ENCODE measurements around the gene ILKAP. TPM values are rescaled to one million over a fixed set of nuclear protein-coding genes. Genes with fewer than 3 reads are reported as not detected.

Gene ILKAP
- total and polyA plus RNA-seq, 2 experiments from 2014 or later, result 25.9 to 37.5 TPM

DNA sequence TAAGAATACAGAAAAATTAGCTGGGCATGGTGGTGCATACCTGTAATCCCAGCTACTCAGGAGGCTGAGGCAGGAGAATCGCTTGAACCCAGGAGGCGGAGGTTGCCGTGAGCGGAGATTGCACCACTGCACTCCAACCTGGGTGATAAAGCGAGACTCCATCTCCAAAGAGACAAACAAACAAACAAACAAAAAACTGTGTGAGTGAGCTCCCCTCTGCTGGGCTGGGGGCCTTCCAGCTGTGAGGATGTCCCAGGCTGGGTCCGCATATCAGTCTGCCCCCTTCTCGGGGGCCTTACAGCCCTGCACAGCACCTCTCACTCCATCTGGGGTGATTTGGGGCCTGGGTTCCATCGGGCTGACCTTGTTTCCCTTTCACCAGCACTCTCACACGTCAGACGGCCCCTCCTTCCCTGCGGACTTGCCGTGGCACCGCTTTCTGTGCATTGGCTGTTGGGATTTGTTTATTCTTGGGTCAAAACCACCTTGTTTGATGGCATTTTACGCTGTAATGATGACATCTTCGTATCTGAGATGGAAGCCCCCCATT, 67.8 kb downstream of the ILKAP start:
- H3K27me3 ChIP-seq, result no peaks in the 10 kb centered on the region
- TF ChIP-seq EZH2phosphoT487 (IDR thresholded peaks at IDR 0.05; ENCODE audit: low read depth, severe bottlenecking, unreplicated experiment) (no peak), EZH2 (IDR thresholded peaks at IDR 0.05; ENCODE audit: borderline replicate concordance) (no peak), CTCF (IDR thresholded peaks at IDR 0.05; ENCODE audit: poor library complexity) (no peak)
- H3K27ac ChIP-seq, result no peak overlapping the region
- no peak overlapping the region for H3K4me2 ChIP-seq
- no peaks in the 10 kb centered on the region for H3K9me2 ChIP-seq (replicated peaks; ENCODE audit: insufficient read depth)
- H3K4me1 ChIP-seq (ENCODE audit: insufficient read depth), result peaks cover 4% of the 10 kb centered on the region
- H3K9me3 ChIP-seq (ENCODE audit: low read depth), result no peaks in the 10 kb centered on the region
- H2AFZ ChIP-seq, result no peak overlapping the region
- no peaks in the 10 kb centered on the region for H4K20me1 ChIP-seq (ENCODE audit: insufficient read depth, poor library complexity, severe bottlenecking)
- H3K79me2 ChIP-seq, result no peaks in the 10 kb centered on the region
- DNase-seq (ENCODE audit: low spot score), result no peak
- H3K4me3 ChIP-seq, result no peak overlapping the region
- 84% methylated on average over 15 of the region's 15 CpGs for WGBS (ENCODE audit: low lambda C conversion rate, missing lambda C conversion rate)
- H3K36me3 ChIP-seq (replicated peaks; ENCODE audit: insufficient read depth, low read depth), result no peaks in the 10 kb centered on the region

- WGBS (ENCODE audit: low lambda C conversion rate, missing lambda C conversion rate), result 86% methylated on average over 11 of the region's 11 CpGs
Observed at GRCh38 chr2:238134393-238134785, 69.1 kb downstream of the ILKAP start.

DNA sequence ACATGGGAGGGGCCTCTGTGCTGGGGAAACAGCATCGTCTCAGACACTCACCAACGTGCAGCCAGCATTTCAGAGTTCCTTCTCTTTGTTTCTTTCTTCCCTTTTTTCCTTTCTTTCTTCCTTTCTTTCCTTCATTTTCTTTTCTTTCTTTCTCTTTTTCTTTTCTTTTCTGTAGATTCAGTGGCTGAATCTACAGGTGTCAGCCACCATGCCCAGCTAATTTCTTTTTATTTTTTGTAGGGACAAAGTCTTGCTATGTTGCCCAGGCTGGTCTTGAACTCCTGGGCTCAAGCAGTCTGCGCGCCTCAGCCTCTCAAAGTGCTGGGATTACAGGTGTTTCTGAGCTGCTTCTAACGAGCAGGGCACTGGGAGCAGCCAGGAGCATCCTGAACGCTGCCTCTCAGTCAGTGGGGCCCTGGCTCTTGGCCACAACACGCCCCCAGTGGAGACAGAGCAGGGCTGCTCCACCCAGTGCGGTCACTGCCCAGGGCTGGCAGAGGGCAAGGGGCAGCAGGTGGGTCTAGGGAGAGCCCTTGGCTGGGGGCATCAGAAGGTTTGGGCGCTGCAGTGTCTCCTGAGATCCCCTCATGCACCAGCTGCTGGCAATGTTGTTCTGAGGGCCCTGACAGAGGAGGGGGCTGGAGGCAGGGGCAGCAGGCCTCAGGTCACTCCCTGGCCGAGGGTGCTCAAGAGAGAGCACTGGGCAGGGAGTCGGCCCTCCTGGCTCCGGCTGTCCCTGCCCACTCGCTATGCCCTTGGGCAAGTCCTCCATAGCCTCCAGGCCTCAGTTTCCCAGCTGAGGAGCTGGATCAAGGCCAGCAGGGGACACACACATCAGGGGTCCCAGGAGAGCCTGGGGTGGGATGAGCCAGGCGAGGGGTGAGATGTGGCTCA, 69.7 kb downstream of the ILKAP start:
- TF ChIP-seq EZH2 (IDR thresholded peaks at IDR 0.05; ENCODE audit: borderline replicate concordance) (no peak), CTCF (IDR thresholded peaks at IDR 0.05; ENCODE audit: poor library complexity) (no peak), EZH2phosphoT487 (IDR thresholded peaks at IDR 0.05; ENCODE audit: low read depth, severe bottlenecking, unreplicated experiment) (no peak)
- H3K27me3 ChIP-seq, result no peaks in the 10 kb centered on the region
- H3K27ac ChIP-seq, result no peak overlapping the region
- no peak for DNase-seq (ENCODE audit: low spot score)
- WGBS (ENCODE audit: low lambda C conversion rate, missing lambda C conversion rate), result 80% methylated on average over 14 of the region's 14 CpGs
- H3K9me2 ChIP-seq (replicated peaks; ENCODE audit: insufficient read depth), result no peaks in the 10 kb centered on the region
- H3K4me2 ChIP-seq, result no peak overlapping the region
- no peaks in the 10 kb centered on the region for H4K20me1 ChIP-seq (ENCODE audit: insufficient read depth, poor library complexity, severe bottlenecking)
- no peaks in the 10 kb centered on the region for H3K9me3 ChIP-seq (ENCODE audit: low read depth)
- no peaks in the 10 kb centered on the region for H3K36me3 ChIP-seq (replicated peaks; ENCODE audit: insufficient read depth, low read depth)
- peaks cover 4% of the 10 kb centered on the region for H3K4me1 ChIP-seq (ENCODE audit: insufficient read depth)
- H3K79me2 ChIP-seq, result no peaks in the 10 kb centered on the region
- no peak overlapping the region for H3K4me3 ChIP-seq
- H2AFZ ChIP-seq, result no peak overlapping the region

More at GRCh38 chr2:238134393-238134785, 69.1 kb downstream of the ILKAP start:
- Histone ChIP-seq H3K36me3 (replicated peaks; ENCODE audit: insufficient read depth, low read depth) (no peaks in the 10 kb centered on the region), H3K4me2 (no peak overlapping the region), H2AFZ (no peak overlapping the region), H3K79me2 (no peaks in the 10 kb centered on the region), H3K27me3 (no peaks in the 10 kb centered on the region), H3K4me3 (no peak overlapping the region), H3K27ac (no peak overlapping the region), H3K9me2 (replicated peaks; ENCODE audit: insufficient read depth) (no peaks in the 10 kb centered on the region), H4K20me1 (ENCODE audit: insufficient read depth, poor library complexity, severe bottlenecking) (no peaks in the 10 kb centered on the region), H3K4me1 (ENCODE audit: insufficient read depth) (peaks cover 4% of the 10 kb centered on the region), H3K9me3 (ENCODE audit: low read depth) (no peaks in the 10 kb centered on the region)
- no peak for TF ChIP-seq EZH2 (IDR thresholded peaks at IDR 0.05; ENCODE audit: borderline replicate concordance)
- TF ChIP-seq EZH2phosphoT487 (IDR thresholded peaks at IDR 0.05; ENCODE audit: low read depth, severe bottlenecking, unreplicated experiment), result no peak
- no peak for TF ChIP-seq CTCF (IDR thresholded peaks at IDR 0.05; ENCODE audit: poor library complexity)
- DNase-seq (ENCODE audit: low spot score), result no peak
